ENCODE results near the gene AGA. TPM values are rescaled to one million over a fixed set of nuclear protein-coding genes. Genes with fewer than 3 reads are reported as not detected.
A peak's percentile ranks its signal among the peaks of the same experiment; 100 is the strongest.

The AGA gene
- total and polyA plus RNA-seq, 2 of the 4 experiments (the other 2 are of a cell fraction), result 26.3 to 38.5 TPM

DNA sequence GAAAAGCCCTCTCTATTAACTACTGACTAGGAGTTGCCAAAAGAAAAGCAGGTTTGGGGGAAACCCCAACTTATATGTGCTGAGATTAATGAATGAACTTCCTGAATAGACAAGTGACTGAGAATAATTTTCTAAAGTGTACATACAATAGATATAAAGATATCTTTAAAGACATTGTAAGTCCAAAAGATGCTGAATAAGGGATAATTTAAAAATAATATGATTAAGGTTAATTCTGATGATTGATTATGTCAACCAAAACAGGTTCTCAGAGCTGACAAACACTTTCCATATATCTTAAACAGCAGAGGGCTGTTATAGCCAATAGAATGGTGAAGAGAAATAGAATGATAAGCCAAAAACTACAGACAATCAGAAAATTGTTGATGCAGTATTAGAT lies 28.6 kb downstream of the AGA start:
- Histone ChIP-seq H3K9ac (ENCODE audit: low read depth, low read length) (no peak overlapping the region), H3K27ac (ENCODE audit: insufficient read depth, low read length) (no peak overlapping the region), H3K4me1 (ENCODE audit: control insufficient read depth, insufficient read depth, low read length) (no peaks in the 10 kb centered on the region), H4K8ac (ENCODE audit: low read depth in 2 of 2, low read length in 2 of 2) (no peak overlapping the region), H3K9me3 (ENCODE audit: control insufficient read depth, insufficient read depth, low read length) (no peaks in the 10 kb centered on the region), H4K91ac (ENCODE audit: insufficient read depth, low read depth, low read length) (no peak overlapping the region), H2BK20ac (ENCODE audit: low read depth, low read length) (no peak overlapping the region), H4K5ac (ENCODE audit: low read depth, low read length) (no peak overlapping the region), H3K56ac (ENCODE audit: extremely low read depth, insufficient read depth, low read length) (no peak overlapping the region), H3K27me3 (ENCODE audit: control insufficient read depth, insufficient read depth, low read length) (no peaks in the 10 kb centered on the region), H2BK5ac (ENCODE audit: low read depth, low read length, poor library complexity, severe bottlenecking) (no peak overlapping the region), H3K79me1 (ENCODE audit: low read depth in 1 of 2, low read length in 2 of 2) (no peaks in the 10 kb centered on the region), H2BK15ac (ENCODE audit: low read depth, low read length) (no peak overlapping the region), H3K4ac (ENCODE audit: low read depth, low read length) (no peak overlapping the region), H2AK9ac (replicated peaks; ENCODE audit: low read depth, low read length, poor library complexity) (no peak overlapping the region), H2AFZ (replicated peaks; ENCODE audit: low read length, poor library complexity) (no peak overlapping the region), H2BK120ac (ENCODE audit: low read depth, low read length) (no peak overlapping the region), H2AK5ac (ENCODE audit: low read depth, low read length) (no peak overlapping the region), H3K4me2 (ENCODE audit: low read depth, low read length) (no peak overlapping the region), H3K23ac (ENCODE audit: low read depth, low read length) (no peak overlapping the region), H4K20me1 (ENCODE audit: insufficient read depth, low read length) (no peaks in the 10 kb centered on the region), H3K14ac (replicated peaks; ENCODE audit: low read depth, low read length) (no peak overlapping the region), H3K36me3 (ENCODE audit: control insufficient read depth, insufficient read depth, low read length) (no peaks in the 10 kb centered on the region), H3K4me3 (ENCODE audit: insufficient read depth, low read depth, low read length) (no peak overlapping the region), H3K9me1 (ENCODE audit: insufficient read depth, low read length) (no peaks in the 10 kb centered on the region), H3K18ac (ENCODE audit: low read depth, low read length) (no peak overlapping the region)
- dilution Hi-C loops (cut with HindIII; ENCODE audit: low sequenced_read_pairs, unreplicated experiment), result no loop called here
- no TSS peak for BruUV-seq (replicated peaks)
- DNase-seq (no peak), ATAC-seq (ENCODE audit: low read depth) (no peak)
- no peak for TF ChIP-seq RCOR1 (IDR thresholded peaks at IDR 0.05; ENCODE audit: insufficient replicate concordance, low read length)
- no peak for TF ChIP-seq FOS (IDR thresholded peaks at IDR 0.05; ENCODE audit: low read depth, low read length)
- TF ChIP-seq CTCF (conservative IDR thresholded peaks at IDR 0.05; ENCODE audit: low read depth, low read length), result no peak
- TF ChIP-seq RFX5 (IDR thresholded peaks at IDR 0.05; ENCODE audit: low read depth, low read length), result no peak
- no peak for TF ChIP-seq CEBPB (IDR thresholded peaks at IDR 0.05; ENCODE audit: low read depth, low read length)
- no peak for TF ChIP-seq CHD1 (IDR thresholded peaks at IDR 0.05; ENCODE audit: low read depth, low read length)
- peak; percentile 80 for TF ChIP-seq MAFK (IDR thresholded peaks at IDR 0.05; ENCODE audit: low read depth, low read length)
- CTCF ChIA-PET, result no interaction called here
- intact Hi-C loops (cut with micrococcal nuclease), result no loop called here
- POLR2A ChIA-PET (ENCODE audit: unreplicated experiment), result no interaction called here
- in situ Hi-C loops (cut with MboI; ENCODE audit: low sequenced_read_pairs), result no loop called here
